MM.1S (cell line): ENCODE data around the gene SH3RF3.

Experiments
- DNase-seq: peaks from one replicate; pipeline ENCODE4 v3.0.0-alpha.2; 2015
- H2AFZ ChIP-seq: fragments of 300-600 bp; sonication (generic); 2 replicates; pipeline ENCODE4 v1.6.0; 2016; ENCODE audit warnings: antibody characterized with exemption, low read length
- H3F3A ChIP-seq: fragments of 300-600 bp; sonication (generic); 2 replicates; pipeline ENCODE4 v1.6.1; 2016; ENCODE audit warnings: mild to moderate bottlenecking, antibody characterized with exemption, low read length, moderate library complexity, mixed read lengths; ENCODE audit not compliant: insufficient read depth
- H3K27ac ChIP-seq: fragments of 300-600 bp; sonication (generic); 2 replicates; pipeline ENCODE4 v1.5.1; 2016; ENCODE audit warnings: mild to moderate bottlenecking, low read length
- H3K27me3 ChIP-seq: fragments of 300-600 bp; sonication (generic); replicated peaks from 2 replicates; pipeline ENCODE4 v1.6.0; 2016; ENCODE audit warnings: low read length; ENCODE audit not compliant: insufficient read depth
- H3K36me3 ChIP-seq: fragments of 300-600 bp; sonication (generic); replicated peaks from 2 replicates; pipeline ENCODE4 v1.6.1; 2016; ENCODE audit warnings: mild to moderate bottlenecking, low read length, mixed read lengths; ENCODE audit not compliant: insufficient read depth
- H3K4me1 ChIP-seq: fragments of 300-600 bp; sonication (generic); 2 replicates; pipeline ENCODE4 v1.6.1; 2016; ENCODE audit warnings: low read length, mixed read lengths
- H3K4me2 ChIP-seq: fragments of 300-600 bp; sonication (generic); 2 replicates; pipeline ENCODE4 v1.6.0; 2016; ENCODE audit warnings: low read depth, low read length
- H3K4me3 ChIP-seq: fragments of 300-600 bp; sonication (generic); 2 replicates; pipeline ENCODE4 v1.5.1; 2016; ENCODE audit warnings: low read length, mixed read lengths
- H3K79me2 ChIP-seq: fragments of 300-600 bp; sonication (generic); 2 replicates; pipeline ENCODE4 v1.6.1; 2016; ENCODE audit warnings: mixed run types, low read length, mixed read lengths
- H3K9ac ChIP-seq: fragments of 300-600 bp; sonication (generic); 2 replicates; pipeline ENCODE4 v1.6.1; 2016; ENCODE audit warnings: low read length, mixed read lengths
- H3K9me2 ChIP-seq: fragments of 300-600 bp; sonication (generic); replicated peaks from 2 replicates; pipeline ENCODE4 v1.6.1; 2016; ENCODE audit warnings: mild to moderate bottlenecking, low read length, mixed read lengths; ENCODE audit not compliant: insufficient read depth
- H3K9me3 ChIP-seq: fragments of 300-600 bp; sonication (generic); replicated peaks from 2 replicates; pipeline ENCODE4 v1.6.1; 2016; ENCODE audit warnings: mild to moderate bottlenecking, low read length, mixed read lengths; ENCODE audit not compliant: insufficient read depth
- H4K20me1 ChIP-seq: fragments of 300-600 bp; sonication (generic); 2 replicates; pipeline ENCODE4 v1.6.1; 2016; ENCODE audit warnings: mild to moderate bottlenecking, low read length, moderate library complexity, mixed read lengths; ENCODE audit not compliant: insufficient read depth
- CTCF ChIP-seq: fragments of 300-600 bp; sonication (generic); IDR thresholded peaks from 2 replicates; pipeline ENCODE4 v1.5.1; 2016; ENCODE audit warnings: antibody characterized with exemption, low read length, mixed read lengths
- EZH2 ChIP-seq: fragments of 300-600 bp; sonication (generic); optimal IDR thresholded peaks from 2 replicates; pipeline ENCODE3; 2017; ENCODE audit warnings: low read depth, mild to moderate bottlenecking, antibody characterized with exemption, low read length, mixed read lengths
- EZH2phosphoT487 ChIP-seq: fragments of 300-600 bp; sonication (generic); IDR thresholded peaks from 2 replicates; pipeline ENCODE4 v1.6.1; 2018; ENCODE audit warnings: antibody characterized with exemption, low read length

SH3RF3 gene

GRCh38 chr2:109141006-109141600 lies 12.1 kb downstream of the SH3RF3 start:
- TF ChIP-seq EZH2 (no peak), CTCF (no peak), EZH2phosphoT487 (no peak)
- Histone ChIP-seq H4K20me1 (no peaks in the 10 kb centered on the region), H3K9ac (no peak overlapping the region), H3K9me2 (no peaks in the 10 kb centered on the region), H3K4me1 (peaks cover 25% of the 10 kb centered on the region), H3F3A (peaks cover 22% of the 10 kb centered on the region), H2AFZ (no peak overlapping the region), H3K27me3 (no peaks in the 10 kb centered on the region), H3K36me3 (no peaks in the 10 kb centered on the region), H3K79me2 (peaks cover 91% of the 10 kb centered on the region), H3K9me3 (no peaks in the 10 kb centered on the region), H3K4me2 (no peak overlapping the region), H3K27ac (no peak overlapping the region), H3K4me3 (no peak overlapping the region)
- DNase-seq: no peak

- Histone ChIP-seq H3K4me2 (no peak overlapping the region), H3K79me2 (peaks cover 89% of the 10 kb centered on the region), H3K27me3 (no peaks in the 10 kb centered on the region), H4K20me1 (no peaks in the 10 kb centered on the region), H3F3A (peaks cover 22% of the 10 kb centered on the region), H3K9me3 (no peaks in the 10 kb centered on the region), H3K36me3 (no peaks in the 10 kb centered on the region), H3K4me1 (peaks cover 25% of the 10 kb centered on the region), H3K27ac (no peak overlapping the region), H2AFZ (no peak overlapping the region), H3K4me3 (no peak overlapping the region), H3K9ac (no peak overlapping the region), H3K9me2 (no peaks in the 10 kb centered on the region)
- DNase-seq: no peak
- no peak for TF ChIP-seq CTCF
Measured at GRCh38 chr2:109141727-109142283, 12.8 kb downstream of the SH3RF3 start.

GRCh38 chr2:109142416-109143210 lies 13.6 kb downstream of the SH3RF3 start:
- H3K36me3 ChIP-seq: no peaks in the 10 kb centered on the region
- H3K9me2 ChIP-seq: no peaks in the 10 kb centered on the region
- TF ChIP-seq CTCF (no peak), EZH2 (no peak), EZH2phosphoT487 (no peak)
- H3K9ac ChIP-seq: peak overlapping the region; percentile 43; the same call in 1 of the 2 replicates
- DNase-seq: no peak
- no peaks in the 10 kb centered on the region for H3K9me3 ChIP-seq
- peak overlapping the region; percentile 83; the same call in 1 of the 2 replicates for H3K27ac ChIP-seq
- no peaks in the 10 kb centered on the region for H4K20me1 ChIP-seq
- H3K27me3 ChIP-seq: no peaks in the 10 kb centered on the region
- H3K4me1 ChIP-seq: peaks cover 25% of the 10 kb centered on the region
- H3K4me3 ChIP-seq: peak overlapping the region; percentile 32; the same call in 1 of the 2 replicates
- peak overlapping the region; percentile 84 for H3K4me2 ChIP-seq
- peaks cover 22% of the 10 kb centered on the region for H3F3A ChIP-seq
- H2AFZ ChIP-seq: no peak overlapping the region
- peaks cover 89% of the 10 kb centered on the region for H3K79me2 ChIP-seq
